HG02610 (cell line): ENCODE data around the gene KICS2.

Experiments
- ATAC-seq: cut with Tn5 transposase; IDR thresholded peaks from one replicate; pipeline ENCODE4 v1.9.1; 2021; ENCODE audit warnings: mild to moderate bottlenecking, moderate library complexity; ENCODE audit not compliant: unreplicated experiment

Gene KICS2

DNA sequence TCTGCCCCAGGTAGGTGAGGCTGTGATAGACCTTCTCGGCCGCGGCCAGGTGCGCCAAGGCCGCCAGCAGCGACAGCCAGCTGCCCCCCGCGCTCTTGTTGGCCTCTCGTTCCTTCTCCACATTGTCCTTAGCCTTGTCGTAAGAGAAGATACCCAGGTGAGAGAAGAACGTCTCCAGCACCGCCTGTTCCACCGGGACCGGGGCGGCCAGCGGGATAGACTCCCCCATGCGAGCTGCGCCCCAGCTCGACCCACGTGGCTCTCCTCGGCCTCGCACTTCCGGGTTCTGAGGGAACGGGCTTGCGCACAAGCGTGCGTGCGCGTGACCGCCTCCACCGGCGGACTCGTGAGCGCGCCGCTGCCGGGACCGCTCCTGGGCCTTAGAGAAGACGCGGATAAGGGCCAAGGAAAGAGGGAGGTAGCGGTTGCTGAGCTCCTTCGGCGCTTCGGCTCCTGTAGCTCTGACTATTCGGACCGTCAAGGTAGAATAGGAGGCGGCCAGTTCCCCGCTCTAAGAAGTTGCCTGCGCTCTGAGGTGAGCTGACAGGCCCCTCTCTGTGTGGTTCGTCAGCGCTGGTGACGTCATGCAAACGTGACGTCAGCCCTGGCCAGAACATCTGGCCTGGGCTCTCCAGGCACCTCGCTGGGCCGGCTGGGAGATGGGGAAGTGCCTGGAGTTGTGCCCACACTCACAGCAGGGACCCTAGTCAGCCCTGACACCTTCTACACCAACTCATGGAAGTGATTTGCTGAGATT, at the start of gene KICS2:
Gene KICS2, minus strand, starts transcription at position 288 of the 757 bp plus-strand sequence. Its CDS starts 59 bp downstream, at position 229.
- ATAC-seq: peak; percentile 96

DNA sequence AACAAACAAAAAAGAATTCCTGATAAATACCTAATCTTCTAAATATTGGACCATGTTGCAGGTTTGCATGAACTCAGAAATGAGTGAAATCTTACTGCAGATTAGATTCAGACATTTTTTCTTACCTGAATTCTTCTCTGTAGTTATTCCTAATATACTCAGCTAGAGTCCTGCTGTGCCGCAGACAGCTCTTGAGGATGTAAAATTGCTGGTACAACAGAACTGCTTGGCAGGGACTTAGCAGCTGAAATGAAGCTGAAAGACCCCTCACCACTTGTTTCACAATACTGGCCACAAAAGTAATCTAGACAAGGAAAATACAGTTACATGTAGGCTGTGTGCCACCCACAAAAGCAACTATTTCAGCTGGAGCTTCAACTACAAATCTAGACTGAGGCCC, 48.3 kb upstream of the KICS2 start:
- ATAC-seq: no peak

DNA sequence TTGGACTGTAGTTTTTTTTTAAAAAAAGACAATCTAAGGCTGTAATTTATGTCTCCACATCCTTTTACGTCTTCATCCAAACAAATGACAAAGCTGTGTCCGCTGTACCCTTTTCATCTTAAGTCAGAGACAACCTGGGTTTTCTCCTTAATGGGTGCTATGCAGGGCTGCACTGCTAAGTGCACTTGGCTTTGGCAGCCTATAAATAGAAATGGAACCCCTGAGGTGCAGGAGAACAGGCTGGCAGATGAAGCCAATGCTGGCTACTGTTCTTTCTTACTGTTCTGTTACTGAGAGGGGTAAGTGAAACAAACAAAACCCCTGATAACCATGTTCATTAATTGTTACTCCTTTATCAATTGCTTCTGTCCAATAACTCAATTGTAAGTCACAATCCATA, 47.1 kb upstream of the KICS2 start:
- ATAC-seq: no peak

GRCh38 chr12:64268409-64268808, 46.3 kb upstream of the KICS2 start:
- ATAC-seq: no peak

DNA sequence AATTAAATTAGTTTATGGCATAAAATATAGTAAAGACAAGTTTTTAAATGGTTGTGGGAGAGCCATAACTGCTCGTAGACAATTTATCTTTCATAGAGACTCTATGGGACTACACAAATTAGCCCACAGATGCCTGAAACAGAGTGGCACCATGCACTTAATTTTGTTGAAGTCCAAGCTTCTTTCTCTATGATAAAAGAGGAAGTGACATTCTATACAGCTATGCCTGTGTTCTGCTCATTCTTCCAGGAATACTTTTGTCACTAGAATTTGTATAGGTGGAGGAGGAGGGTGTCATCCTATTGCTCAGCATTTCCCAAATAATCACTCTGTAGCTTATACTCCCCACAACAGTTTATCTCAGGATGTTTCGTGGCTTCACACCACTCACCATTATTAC, 43.7 kb upstream of the KICS2 start:
- no peak for ATAC-seq

DNA sequence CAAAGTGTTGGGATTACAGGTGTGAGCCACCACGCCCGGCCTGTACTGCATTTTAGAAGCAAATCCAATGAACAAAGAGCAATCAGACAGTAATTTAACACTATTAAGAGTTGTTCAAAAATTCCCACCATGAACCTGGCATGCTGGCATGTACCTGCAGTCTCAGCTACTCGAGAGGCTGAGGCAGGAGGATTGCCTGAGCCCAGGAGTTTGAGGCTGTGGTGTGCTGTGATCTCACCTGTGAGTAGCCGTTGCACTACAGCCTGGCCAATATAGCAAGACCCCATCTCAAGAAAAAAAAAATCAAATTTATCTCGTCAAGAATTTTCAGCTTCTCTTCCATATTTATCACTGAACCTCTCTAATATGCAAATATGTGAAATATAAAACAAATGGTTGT, 39.7 kb upstream of the KICS2 start:
- ATAC-seq: no peak

- no peak for ATAC-seq
Measured at GRCh38 chr12:64258576-64258975, 36.5 kb upstream of the KICS2 start.

DNA sequence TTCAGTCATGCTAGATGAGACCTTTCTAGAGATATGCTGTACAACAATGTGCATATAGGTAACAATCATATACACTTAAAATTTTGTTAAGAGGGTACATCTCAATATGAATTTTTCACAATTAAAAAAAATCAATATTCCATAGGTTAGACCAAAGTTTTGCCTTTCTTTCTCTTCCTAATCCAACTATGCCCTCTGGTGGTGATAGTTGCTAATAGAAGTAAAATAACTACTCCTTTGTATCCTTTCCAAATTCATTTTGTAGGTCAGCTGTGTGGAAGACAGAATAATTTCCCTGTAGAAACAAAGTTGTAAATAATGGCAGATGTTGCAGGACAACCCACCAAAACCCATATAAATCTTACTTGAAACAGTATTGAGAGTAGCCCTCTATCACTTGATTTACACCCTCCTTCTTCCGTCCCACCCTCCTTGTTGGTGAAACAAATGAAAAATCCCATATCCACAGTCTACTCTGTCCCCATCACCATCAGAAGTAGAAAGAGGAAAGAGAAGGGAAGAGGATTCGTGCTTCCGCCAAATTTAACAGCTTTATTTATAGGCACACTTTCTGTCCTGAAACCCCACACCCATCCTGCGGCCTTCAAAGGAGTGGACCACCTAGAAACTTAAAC, 34.2 kb upstream of the KICS2 start:
- no peak for ATAC-seq

DNA sequence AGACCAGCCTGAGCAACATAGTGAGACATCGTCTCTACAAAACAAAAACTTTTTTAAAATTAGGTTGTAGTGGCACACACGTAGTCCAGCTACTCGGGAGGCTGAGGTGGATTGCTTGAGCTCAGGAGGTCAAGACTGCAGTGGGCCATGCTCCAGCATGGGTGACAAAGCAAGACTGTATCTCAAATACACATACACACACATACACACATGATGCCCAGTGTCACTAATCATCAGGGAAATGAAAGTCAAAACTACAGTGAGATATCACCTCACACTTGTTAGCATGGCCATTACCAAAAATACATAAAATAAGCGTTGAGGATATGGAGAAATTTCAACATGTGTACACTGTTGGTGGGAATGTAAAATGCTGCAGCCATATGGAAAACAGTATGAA, 33.2 kb upstream of the KICS2 start:
- no peak for ATAC-seq

DNA sequence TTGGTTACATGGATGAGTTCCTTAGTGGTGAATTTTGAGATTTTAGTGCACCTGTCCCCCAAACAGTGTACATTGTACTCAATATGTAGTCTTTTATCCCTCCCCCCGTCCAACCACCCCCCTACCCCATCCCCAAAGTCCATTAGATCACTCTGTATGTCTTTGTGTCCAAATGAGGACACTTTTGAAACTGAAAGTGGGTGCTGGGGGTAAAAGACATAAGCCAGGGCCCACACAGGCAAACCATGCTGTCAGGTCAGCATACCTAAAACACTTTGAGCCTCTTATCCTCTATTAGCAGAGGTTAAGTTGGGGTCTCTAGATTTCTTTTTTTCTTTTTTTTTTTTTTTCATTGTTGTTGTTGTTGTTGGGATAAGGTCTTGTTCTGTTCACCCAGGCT, 31.3 kb upstream of the KICS2 start:
- no peak for ATAC-seq

DNA sequence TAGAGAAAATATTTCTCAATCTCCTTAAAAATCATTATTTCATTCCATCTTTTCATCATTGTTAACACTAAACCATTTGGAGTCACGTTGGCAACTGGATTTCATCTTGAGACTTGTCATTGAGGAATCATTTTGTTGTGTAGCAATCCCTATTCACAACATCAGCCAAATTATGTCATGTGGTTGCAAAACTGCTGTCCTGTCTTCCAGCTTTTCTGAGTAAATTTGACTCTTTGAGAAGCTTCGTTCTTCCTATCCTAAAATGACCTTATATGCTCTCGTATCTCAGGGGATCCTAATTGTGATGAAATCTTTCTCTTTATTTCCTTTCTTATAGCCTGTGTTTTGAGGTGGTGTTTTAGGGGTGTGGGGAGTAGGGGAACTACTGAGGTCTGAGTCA, 30.6 kb upstream of the KICS2 start:
- no peak for ATAC-seq

GRCh38 chr12:64243809-64244208, 21.7 kb upstream of the KICS2 start:
- ATAC-seq: no peak

GRCh38 chr12:64240781-64241180, 18.7 kb upstream of the KICS2 start:
- no peak for ATAC-seq

GRCh38 chr12:64237382-64237781, 15.3 kb upstream of the KICS2 start:
- ATAC-seq: no peak

- no peak for ATAC-seq
Measured at GRCh38 chr12:64236549-64236948, 14.5 kb upstream of the KICS2 start.

DNA sequence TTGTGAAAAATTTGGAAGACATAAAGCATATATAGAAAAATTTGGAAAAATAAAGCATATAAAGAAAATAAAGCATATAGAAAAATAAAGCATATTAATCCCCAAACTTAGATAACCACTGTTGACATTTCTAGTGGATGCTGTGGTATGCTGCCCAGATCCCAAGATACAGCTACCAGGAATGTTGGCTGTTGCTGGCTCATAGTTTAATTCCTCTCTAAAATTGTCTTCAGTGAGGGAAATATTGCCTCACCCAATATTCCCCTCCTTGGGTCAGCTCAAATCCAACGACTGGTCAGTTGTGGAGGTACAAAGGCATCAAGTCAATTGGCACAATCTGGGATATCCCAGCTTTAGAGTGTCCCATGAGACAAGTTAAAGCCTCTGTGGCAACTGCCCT, 10.1 kb upstream of the KICS2 start:
- no peak for ATAC-seq

DNA sequence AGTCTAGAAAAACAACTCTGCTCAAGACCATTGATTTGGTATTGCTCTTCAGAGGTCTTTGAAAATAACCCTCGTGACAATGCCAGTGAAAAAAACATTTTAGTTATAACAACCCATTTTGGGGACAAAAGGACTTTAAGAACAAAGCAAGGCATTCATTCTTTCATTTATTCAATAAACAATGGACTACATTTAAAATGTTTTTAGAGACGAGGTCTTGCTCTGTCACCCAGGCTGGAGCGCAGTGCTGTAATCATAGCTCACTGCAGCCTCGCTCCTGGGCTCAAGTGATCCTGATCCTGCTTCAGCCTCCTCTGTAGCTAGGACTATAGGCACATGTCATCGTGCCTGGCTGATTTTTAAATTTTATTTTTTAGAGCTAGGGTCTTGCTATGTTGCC, 7.7 kb upstream of the KICS2 start:
- no peak for ATAC-seq

- no peak for ATAC-seq
Measured at GRCh38 chr12:64229240-64229639, 7.1 kb upstream of the KICS2 start.

DNA sequence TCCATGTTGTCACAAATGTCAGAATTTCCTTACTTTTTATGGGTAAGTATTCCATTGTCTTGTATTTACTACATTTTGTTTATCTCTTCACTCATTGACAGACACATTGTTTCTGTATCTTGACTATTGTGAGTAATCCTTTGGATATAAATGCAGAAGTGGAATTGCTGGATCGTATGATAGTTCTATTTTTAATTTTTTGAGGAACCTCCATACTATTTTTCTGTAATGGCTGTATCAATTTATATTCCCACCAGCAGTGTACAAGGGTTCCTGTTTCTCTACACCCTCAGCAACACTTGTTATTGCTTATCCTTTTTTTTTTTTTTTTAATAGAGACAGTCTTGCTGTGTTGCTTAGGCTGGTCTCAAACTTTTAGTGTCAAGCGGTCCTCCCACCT, 3.5 kb upstream of the KICS2 start:
- ATAC-seq: no peak

GRCh38 chr12:64221651-64222008, 466 bp downstream of the KICS2 start:
- peak; percentile 25 for ATAC-seq

GRCh38 chr12:64220046-64220445, 2.0 kb downstream of the KICS2 start:
- no peak for ATAC-seq

- no peak for ATAC-seq
Measured at GRCh38 chr12:64219145-64219544, 3.0 kb downstream of the KICS2 start.

DNA sequence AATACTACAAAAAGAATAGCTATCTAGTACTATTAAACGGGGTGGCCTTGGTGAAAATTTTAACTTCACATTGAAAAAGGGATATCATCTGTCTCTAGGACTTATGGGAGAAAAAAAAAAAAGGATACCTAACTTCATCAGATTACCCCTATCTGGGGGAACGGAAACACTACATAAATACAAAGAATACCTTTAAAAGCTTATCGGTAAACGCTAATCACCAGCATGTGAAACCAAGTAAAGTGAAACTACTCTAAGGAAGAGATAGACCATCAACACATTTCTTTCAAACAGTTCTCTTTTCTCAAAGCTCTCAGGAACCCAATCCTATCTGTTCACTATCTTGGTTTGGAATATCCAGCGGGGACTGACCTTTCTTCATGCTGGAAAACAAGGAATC, 3.5 kb downstream of the KICS2 start:
- no peak for ATAC-seq
